Adipose tissue (tissue), 3 donors: Measurements from ENCODE around the gene YAE1. TPM values are rescaled to one million over a fixed set of nuclear protein-coding genes. Genes with fewer than 3 reads are reported as not detected.

Experiments
- polyA plus RNA-seq, 3 donors: library from polyadenylated mRNA; stranded (reverse); fragments of 200-250 nt; gene quantifications; one replicate each; pipeline ENCODE4 v1.2.3, GENCODE V29; 2013
- donor health status: healthy with polysubstance abuse.
- donor health status: Bipolar disorder and iron deficiency.
- donor health status: healthy.

YAE1 gene
- polyA plus RNA-seq, 3 donors, result 10.4 to 16.8 (median 11.7) TPM

Other genes with a start within 250 kb of the YAE1 start
- gene RALA, start 57.2 kb downstream of the YAE1 start, polyA plus RNA-seq, result 10 to 100 TPM in 2 of 3 donors, 1 to 10 TPM in 1; 9.6 to 29.9 (median 23.6) TPM